SU-DHL-6 (cell line): ENCODE results near the gene BICC1.

Experiments
- CTCF ChIP-seq: fragments of 200-600 bp; sonication (generic); IDR thresholded peaks from one replicate; pipeline ENCODE4 v1.5.1; 2017; ENCODE audit warnings: antibody characterized with exemption, mild to moderate bottlenecking, low read length, moderate library complexity; ENCODE audit not compliant: insufficient read depth, poor library complexity, severe bottlenecking
- EZH2phosphoT487 ChIP-seq: fragments of 200-600 bp; sonication (generic), shearing (Covaris generic); conservative IDR thresholded peaks from 2 replicates; pipeline ENCODE4 v1.6.1; 2018; ENCODE audit warnings: mild to moderate bottlenecking, antibody characterized with exemption, low read length, moderate library complexity, mixed read lengths

DNA sequence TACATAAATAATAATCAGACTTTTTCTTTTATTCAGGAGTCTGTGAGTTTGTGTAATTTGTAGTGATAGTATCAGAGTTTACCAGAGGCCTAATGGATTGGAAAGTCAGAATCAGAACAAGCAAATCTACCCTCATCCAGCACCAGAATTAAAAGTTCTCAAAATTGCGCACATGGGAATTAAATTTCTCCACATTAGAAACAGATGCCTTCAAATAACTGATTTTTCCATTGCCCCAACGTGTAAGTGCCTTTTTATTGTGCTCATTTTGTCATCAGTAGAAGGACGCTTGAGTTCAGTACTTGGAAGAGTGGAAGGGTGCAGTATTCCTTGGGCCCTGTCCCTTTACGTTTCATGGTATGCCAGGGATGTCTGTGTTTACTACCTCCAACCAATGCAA lies 32.8 kb downstream of the BICC1 start:
- TF ChIP-seq CTCF (no peak), EZH2phosphoT487 (no peak)
